ENCODE results near the gene HSD17B8. TPM values are rescaled to one million over a fixed set of nuclear protein-coding genes. Genes with fewer than 3 reads are reported as not detected.

Gene HSD17B8
- total RNA-seq, 4 donors from 2014 or later, result 2.0 to 15.0 (median 12.9) TPM

DNA sequence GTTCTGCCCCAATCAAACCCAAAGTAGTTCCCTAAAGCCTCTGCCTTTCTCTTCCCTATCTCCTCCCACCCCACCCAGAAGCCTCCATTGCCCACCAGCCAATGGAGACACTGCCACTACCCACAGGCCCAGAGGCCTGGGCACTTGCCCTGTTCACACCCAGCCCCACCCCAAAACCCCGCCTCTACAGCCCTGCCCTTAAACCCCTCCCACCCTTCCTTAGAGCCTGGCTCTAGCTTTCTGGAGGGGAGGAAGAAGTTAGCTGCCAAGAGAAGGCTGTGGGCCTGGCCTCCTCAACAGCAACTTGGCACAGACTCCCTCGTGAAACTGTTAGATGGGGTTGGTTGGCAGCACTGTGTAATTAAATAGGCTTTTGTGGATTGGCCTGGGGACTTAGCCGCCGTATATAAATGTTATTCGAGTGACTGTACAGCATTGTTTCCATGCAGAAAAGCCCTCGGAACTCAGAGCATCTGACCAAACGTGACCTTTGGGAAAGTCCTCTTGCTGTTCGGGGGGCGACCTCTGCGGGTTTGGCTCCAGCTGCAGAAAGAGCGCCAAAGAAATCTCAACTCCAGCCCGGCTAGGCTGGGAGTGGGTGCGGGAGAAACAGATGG lies 43.6 kb upstream of the HSD17B8 start:
- peaks cover 14 to 22% (median 20%) of the 10 kb centered on the region in 4 donors for H3K4me1 ChIP-seq
- peaks cover 0 to 7% (median 0%) of the 10 kb centered on the region in 4 donors for H3K27me3 ChIP-seq
- H3K4me3 ChIP-seq, result peak overlapping the region in 3 of 4 donors; percentile 49 to 61 (median 56)
- DNase-seq (ENCODE audit: extremely low spot score), result no peak
- no peaks in the 10 kb centered on the region for H3K36me3 ChIP-seq
- intact Hi-C loops (cut with DNase I), result loop anchor here (1.0 to 5.0 kb wide), 2 partner anchors 36 to 88 kb away; no protein-coding TSS in a partner anchor
- WGBS, result 27% methylated on average over 10 of the region's 13 CpGs
- peak overlapping the region; percentile 54 to 78 (median 68) for H3K27ac ChIP-seq (replicated peaks in 1 of 4)
- H3K9me3 ChIP-seq, result no peaks in the 10 kb centered on the region
- TF ChIP-seq, protein P1, sequence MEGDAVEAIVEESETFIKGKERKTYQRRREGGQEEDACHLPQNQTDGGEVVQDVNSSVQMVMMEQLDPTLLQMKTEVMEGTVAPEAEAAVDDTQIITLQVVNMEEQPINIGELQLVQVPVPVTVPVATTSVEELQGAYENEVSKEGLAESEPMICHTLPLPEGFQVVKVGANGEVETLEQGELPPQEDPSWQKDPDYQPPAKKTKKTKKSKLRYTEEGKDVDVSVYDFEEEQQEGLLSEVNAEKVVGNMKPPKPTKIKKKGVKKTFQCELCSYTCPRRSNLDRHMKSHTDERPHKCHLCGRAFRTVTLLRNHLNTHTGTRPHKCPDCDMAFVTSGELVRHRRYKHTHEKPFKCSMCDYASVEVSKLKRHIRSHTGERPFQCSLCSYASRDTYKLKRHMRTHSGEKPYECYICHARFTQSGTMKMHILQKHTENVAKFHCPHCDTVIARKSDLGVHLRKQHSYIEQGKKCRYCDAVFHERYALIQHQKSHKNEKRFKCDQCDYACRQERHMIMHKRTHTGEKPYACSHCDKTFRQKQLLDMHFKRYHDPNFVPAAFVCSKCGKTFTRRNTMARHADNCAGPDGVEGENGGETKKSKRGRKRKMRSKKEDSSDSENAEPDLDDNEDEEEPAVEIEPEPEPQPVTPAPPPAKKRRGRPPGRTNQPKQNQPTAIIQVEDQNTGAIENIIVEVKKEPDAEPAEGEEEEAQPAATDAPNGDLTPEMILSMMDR (IDR thresholded peaks at IDR 0.05), result no peak
- peak in 1 of 2 donors; percentile 25 for TF ChIP-seq POLR2AphosphoS5 (IDR thresholded peaks at IDR 0.05)

DNA sequence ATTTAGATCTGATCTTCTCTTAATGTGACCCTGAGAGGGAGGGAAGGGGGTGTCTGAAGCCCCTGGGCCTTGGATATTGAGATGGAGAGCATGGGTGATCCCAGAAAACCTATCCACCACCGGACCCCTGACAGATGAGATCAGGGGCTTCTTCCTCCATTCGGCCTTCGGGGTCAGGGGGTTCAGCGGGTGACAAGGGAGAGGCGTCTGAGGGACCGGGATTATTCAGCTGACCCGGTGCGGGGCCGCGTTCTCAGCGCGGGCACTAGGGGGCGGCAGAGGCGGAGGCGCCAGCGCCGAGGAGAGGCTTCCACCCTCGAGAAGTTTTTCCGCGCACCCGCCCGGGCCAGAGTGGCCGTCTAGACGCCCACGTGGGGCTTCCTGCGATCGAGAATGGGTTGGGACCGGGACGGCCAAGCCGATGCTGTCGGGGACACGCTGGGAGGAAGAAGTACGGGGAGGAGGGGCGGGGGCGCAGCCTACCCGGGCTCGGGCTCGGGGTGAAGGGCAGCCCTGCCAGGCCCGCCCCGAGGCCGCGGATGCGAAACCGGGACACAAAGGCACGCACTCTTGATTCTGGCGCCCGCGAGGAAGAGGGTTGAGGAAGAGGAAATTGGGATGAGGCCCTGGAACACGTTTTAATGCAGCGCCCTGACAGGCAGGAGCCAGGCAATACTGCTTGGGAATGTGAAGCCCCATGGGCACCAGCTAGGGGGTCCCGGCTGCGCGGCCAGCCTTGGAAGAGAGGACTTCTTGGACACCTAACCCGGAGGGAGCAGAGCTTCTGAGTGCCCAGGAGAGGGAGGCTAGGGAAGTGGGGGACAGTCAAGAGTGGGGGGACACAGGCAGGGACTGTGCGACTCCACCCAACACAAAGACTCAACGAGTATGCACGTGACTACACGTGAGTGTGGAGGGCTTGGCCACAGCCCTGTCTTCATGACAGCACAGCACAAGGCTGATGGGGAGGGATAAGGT lies 42.8 kb upstream of the HSD17B8 start:
- peak overlapping the region; percentile 54 to 78 (median 68) for H3K27ac ChIP-seq (replicated peaks in 1 of 4)
- 35% methylated on average over 11 of the region's 58 CpGs for WGBS
- DNase-seq (ENCODE audit: extremely low spot score), result no peak

DNA sequence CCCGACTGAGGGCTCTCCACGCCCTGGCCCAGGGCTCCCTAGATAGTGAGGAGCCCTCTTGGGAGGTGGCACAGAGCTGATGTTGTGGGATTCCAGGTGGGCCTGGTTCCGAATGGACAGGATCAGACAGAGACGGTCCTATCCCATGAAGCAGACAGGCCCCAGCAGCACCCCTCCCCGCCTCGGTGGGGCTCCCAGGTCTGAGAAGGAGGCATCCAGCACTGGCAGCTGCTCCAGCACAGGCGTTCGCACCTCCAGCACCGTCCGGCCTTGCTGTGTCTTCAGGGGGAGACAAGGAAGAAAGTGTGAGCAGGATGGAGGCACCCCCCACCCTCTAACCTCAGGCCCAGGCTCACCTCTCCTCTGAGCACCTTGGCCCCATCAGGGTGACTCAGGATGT lies 40.9 kb upstream of the HSD17B8 start:
- Histone ChIP-seq H3K9me3 (no peaks in the 10 kb centered on the region), H3K27me3 (peaks cover 0 to 7% (median 0%) of the 10 kb centered on the region in 4 donors), H3K4me1 (peaks cover 14 to 22% (median 20%) of the 10 kb centered on the region in 4 donors), H3K36me3 (no peaks in the 10 kb centered on the region), H3K27ac (replicated peaks in 1 of 4) (no peak overlapping the region), H3K4me3 (no peak overlapping the region)
- no peak for TF ChIP-seq POLR2A (IDR thresholded peaks at IDR 0.05; ENCODE audit: low read depth)
- TF ChIP-seq, protein P1 (IDR thresholded peaks at IDR 0.05), result no peak
- no peak for TF ChIP-seq EP300 (IDR thresholded peaks at IDR 0.05)
- no peak for TF ChIP-seq POLR2AphosphoS5 (IDR thresholded peaks at IDR 0.05)
- 90% methylated on average over 9 of the region's 10 CpGs for WGBS
- intact Hi-C loops (cut with DNase I), result loop anchor here (5.0 kb wide), 1 partner anchor 34 kb away; no protein-coding TSS in a partner anchor
- no peak for DNase-seq (ENCODE audit: extremely low spot score)

More for the DNA sequence above, 42.8 kb upstream of the HSD17B8 start:
- Histone ChIP-seq H3K4me3 (peak overlapping the region; percentile 49 to 61 (median 55)), H3K36me3 (no peaks in the 10 kb centered on the region), H3K9me3 (no peaks in the 10 kb centered on the region), H3K4me1 (peaks cover 14 to 22% (median 20%) of the 10 kb centered on the region in 4 donors), H3K27me3 (peaks cover 0 to 7% (median 0%) of the 10 kb centered on the region in 4 donors)
- intact Hi-C loops (cut with DNase I), result loop anchor here (1.0 to 5.0 kb wide), 2 partner anchors 36 to 88 kb away; no protein-coding TSS in a partner anchor
- TF ChIP-seq EP300 (IDR thresholded peaks at IDR 0.05) (no peak), POLR2A (IDR thresholded peaks at IDR 0.05; ENCODE audit: low read depth) (no peak), POLR2AphosphoS5 (IDR thresholded peaks at IDR 0.05) (peak; percentile 10 to 35)
- TF ChIP-seq, protein P1 (IDR thresholded peaks at IDR 0.05), result peak; percentile 93 to 99 (median 94)

DNA sequence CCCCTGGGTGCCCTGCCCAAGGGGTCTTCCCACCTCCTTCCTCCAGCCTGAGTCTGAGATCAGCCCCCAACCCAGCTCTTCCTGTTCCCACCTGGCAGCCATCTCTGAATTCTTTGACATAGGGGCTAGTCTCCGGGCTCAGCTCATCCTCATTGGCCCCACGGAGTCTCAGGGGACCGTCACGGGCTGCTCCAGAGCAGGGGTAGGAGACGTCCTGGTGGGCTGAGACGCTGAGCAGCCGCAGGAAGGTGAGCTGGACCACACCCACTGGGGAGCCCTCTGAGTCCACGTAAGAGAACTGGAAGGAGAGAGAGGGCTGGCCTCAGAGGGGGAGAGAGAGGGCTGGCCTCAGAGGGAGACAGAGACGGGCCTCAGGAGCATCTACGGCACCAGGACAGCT lies 40.3 kb upstream of the HSD17B8 start:
- WGBS, result 51% methylated on average over 10 of the region's 10 CpGs
- intact Hi-C loops (cut with DNase I), result loop anchor here (5.0 kb wide), 1 partner anchor 33 kb away; no protein-coding TSS in a partner anchor

More for the DNA sequence above, 40.3 kb upstream of the HSD17B8 start:
- Histone ChIP-seq H3K9me3 (no peaks in the 10 kb centered on the region), H3K4me1 (peaks cover 14 to 22% (median 20%) of the 10 kb centered on the region in 4 donors), H3K27me3 (peaks cover 0 to 7% (median 0%) of the 10 kb centered on the region in 4 donors), H3K27ac (replicated peaks in 1 of 4) (no peak overlapping the region), H3K36me3 (no peaks in the 10 kb centered on the region), H3K4me3 (no peak overlapping the region)
- no peak for DNase-seq (ENCODE audit: extremely low spot score)
- TF ChIP-seq, protein P1 (IDR thresholded peaks at IDR 0.05), result no peak
- no peak for TF ChIP-seq POLR2AphosphoS5 (IDR thresholded peaks at IDR 0.05)
- TF ChIP-seq EP300 (IDR thresholded peaks at IDR 0.05), result no peak
- no peak for TF ChIP-seq POLR2A (IDR thresholded peaks at IDR 0.05; ENCODE audit: low read depth)
